ENCODE results near the gene KIAA1217. TPM values are rescaled to one million over a fixed set of nuclear protein-coding genes. Genes with fewer than 3 reads are reported as not detected.

KIAA1217 gene
- total and polyA plus RNA-seq, 2 of the 8 experiments (the other 6 are each of a cell fraction or from before 2014, with no cell fraction given) = 4.5 to 15.6 TPM

GRCh38 chr10:24456322-24456721 is 247.4 kb downstream of the KIAA1217 start:
- H3K4ac ChIP-seq (replicated peaks; ENCODE audit: insufficient read length, low read depth, low read length) = no peak overlapping the region
- H3K79me1 ChIP-seq (ENCODE audit: low read depth, low read length) = no peaks in the 10 kb centered on the region
- peaks cover 0 to 3% of the 10 kb centered on the region in 2 experiments for H4K20me1 ChIP-seq (replicated peaks in 1 of 2; ENCODE audit: control insufficient read depth in 1 of 2, insufficient read depth in 2 of 2, low read length in 2 of 2)
- H3K9ac ChIP-seq (replicated peaks in 1 of 4; ENCODE audit: extremely low read depth in 1 of 4, low read depth in 3 of 4, low read length in 3 of 4) = no peak overlapping the region
- peaks cover 0 to 9% (median 3%) of the 10 kb centered on the region in 4 experiments; a peak in 4 of 7 replicates for H3K4me1 ChIP-seq (replicated peaks in 1 of 4; ENCODE audit: control insufficient read depth in 3 of 4, insufficient read depth in 4 of 4, low read length in 3 of 4)
- no peak overlapping the region for H3K23ac ChIP-seq (ENCODE audit: insufficient read length)
- H2AK5ac ChIP-seq (ENCODE audit: low read depth, low read length) = no peak overlapping the region
- no peaks in the 10 kb centered on the region for H3K9me3 ChIP-seq (ENCODE audit: insufficient read depth in 2 of 2, low read depth in 1 of 2, low read length in 1 of 2)
- no peaks in the 10 kb centered on the region for H3K79me2 ChIP-seq (ENCODE audit: control insufficient read depth in 1 of 2, insufficient read depth in 2 of 2, low read length in 2 of 2)
- H3K36me3 ChIP-seq (ENCODE audit: control insufficient read depth in 2 of 4, insufficient read depth in 4 of 4, low read length in 3 of 4) = no peaks in the 10 kb centered on the region
- no peak overlapping the region for H3K18ac ChIP-seq (ENCODE audit: extremely low read depth, low read length)
- no peak overlapping the region for H4K5ac ChIP-seq (ENCODE audit: insufficient read length, low read depth, low read length)
- no peak overlapping the region for H3K4me3 ChIP-seq (ENCODE audit: extremely low read depth in 1 of 4, insufficient read depth in 2 of 4, low read depth in 3 of 4, low read length in 4 of 4)
- DNase-seq (ENCODE audit: low read depth in 1 of 2, low spot score in 2 of 2) (no peak), FAIRE-seq (no peak)
- ChIA-PET POLR2A (ENCODE audit: partially characterized antibody) (no interaction called here), CTCF (ENCODE audit: partially characterized antibody) (interaction anchor here (1.5 kb wide), 1 partner anchor 39 kb away, joined by 4 read pairs; no protein-coding TSS in a partner anchor)
- H3K4me2 ChIP-seq (ENCODE audit: insufficient read depth in 1 of 2, low read depth in 2 of 2, low read length in 2 of 2) = no peak overlapping the region
- H3K27me3 ChIP-seq (replicated peaks in 1 of 4; ENCODE audit: control insufficient read depth in 3 of 4, extremely low read depth in 1 of 4, insufficient read depth in 3 of 4, low read length in 3 of 4) = no peaks in the 10 kb centered on the region
- H2AFZ ChIP-seq (ENCODE audit: low read length) = no peak overlapping the region
- H2BK20ac ChIP-seq (ENCODE audit: low read length) = no peak overlapping the region
- no peak overlapping the region for H2BK5ac ChIP-seq (ENCODE audit: low read depth, low read length)
- no peak overlapping the region for H2BK12ac ChIP-seq (ENCODE audit: low read depth, low read length)
- H2BK120ac ChIP-seq (replicated peaks; ENCODE audit: low read depth, low read length) = no peak overlapping the region
- no peak overlapping the region for H3K27ac ChIP-seq (ENCODE audit: low read depth, low read length)
- H4K8ac ChIP-seq (ENCODE audit: extremely low read depth, insufficient read depth, low read length) = no peak overlapping the region
- WGBS, 2 experiments (ENCODE audit: extremely low coverage in 1 of 2, insufficient coverage in 1 of 2, insufficient read length in 1 of 2, insufficient replicate concordance in 2 of 2, low coverage in 1 of 2, low lambda C conversion rate in 2 of 2, missing lambda C conversion rate in 1 of 2) = 86% methylated on average over 4 of the region's 4 CpGs; no CpG with 5 or more reads in 1 of the 2 experiments
- no peak overlapping the region for H4K91ac ChIP-seq (replicated peaks; ENCODE audit: insufficient read length, low read length)
- no peak overlapping the region for H2BK15ac ChIP-seq (ENCODE audit: low read length)
- no peak overlapping the region for H3K56ac ChIP-seq (replicated peaks; ENCODE audit: insufficient read length, low read depth, low read length)
- no peak overlapping the region for H3K14ac ChIP-seq (ENCODE audit: insufficient read length)
- no peaks in the 10 kb centered on the region for H3K23me2 ChIP-seq (ENCODE audit: low read depth, low read length)
- no peak for TF ChIP-seq GABPA (IDR thresholded peaks at IDR 0.05; ENCODE audit: borderline replicate concordance, insufficient read depth, low read length)
- TF ChIP-seq, protein P1, sequence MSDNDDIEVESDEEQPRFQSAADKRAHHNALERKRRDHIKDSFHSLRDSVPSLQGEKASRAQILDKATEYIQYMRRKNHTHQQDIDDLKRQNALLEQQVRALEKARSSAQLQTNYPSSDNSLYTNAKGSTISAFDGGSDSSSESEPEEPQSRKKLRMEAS (IDR thresholded peaks at IDR 0.05) = no peak
- no peak for TF ChIP-seq RFX5 (IDR thresholded peaks at IDR 0.05; ENCODE audit: borderline replicate concordance, low read depth, low read length)
- TF ChIP-seq EZH2 (IDR thresholded peaks at IDR 0.05; ENCODE audit: low read depth, low read length, severe bottlenecking) = no peak
- TF ChIP-seq SP1 (IDR thresholded peaks at IDR 0.05; ENCODE audit: low read depth, low read length) = no peak
- TF ChIP-seq EP300 (IDR thresholded peaks at IDR 0.05; ENCODE audit: borderline replicate concordance in 1 of 2, low read depth in 2 of 2, low read length in 2 of 2) = no peak
- no peak for TF ChIP-seq NANOG (IDR thresholded peaks at IDR 0.05; ENCODE audit: insufficient read depth, low read depth, low read length, poor library complexity, severe bottlenecking)
- no peak for TF ChIP-seq EGR1 (IDR thresholded peaks at IDR 0.05; ENCODE audit: borderline replicate concordance, low read depth, low read length)
- TF ChIP-seq CHD2 (IDR thresholded peaks at IDR 0.05; ENCODE audit: low read length) = no peak
- TF ChIP-seq, protein P2, sequence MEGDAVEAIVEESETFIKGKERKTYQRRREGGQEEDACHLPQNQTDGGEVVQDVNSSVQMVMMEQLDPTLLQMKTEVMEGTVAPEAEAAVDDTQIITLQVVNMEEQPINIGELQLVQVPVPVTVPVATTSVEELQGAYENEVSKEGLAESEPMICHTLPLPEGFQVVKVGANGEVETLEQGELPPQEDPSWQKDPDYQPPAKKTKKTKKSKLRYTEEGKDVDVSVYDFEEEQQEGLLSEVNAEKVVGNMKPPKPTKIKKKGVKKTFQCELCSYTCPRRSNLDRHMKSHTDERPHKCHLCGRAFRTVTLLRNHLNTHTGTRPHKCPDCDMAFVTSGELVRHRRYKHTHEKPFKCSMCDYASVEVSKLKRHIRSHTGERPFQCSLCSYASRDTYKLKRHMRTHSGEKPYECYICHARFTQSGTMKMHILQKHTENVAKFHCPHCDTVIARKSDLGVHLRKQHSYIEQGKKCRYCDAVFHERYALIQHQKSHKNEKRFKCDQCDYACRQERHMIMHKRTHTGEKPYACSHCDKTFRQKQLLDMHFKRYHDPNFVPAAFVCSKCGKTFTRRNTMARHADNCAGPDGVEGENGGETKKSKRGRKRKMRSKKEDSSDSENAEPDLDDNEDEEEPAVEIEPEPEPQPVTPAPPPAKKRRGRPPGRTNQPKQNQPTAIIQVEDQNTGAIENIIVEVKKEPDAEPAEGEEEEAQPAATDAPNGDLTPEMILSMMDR (IDR thresholded peaks at IDR 0.05; ENCODE audit: control extremely low read depth in 1 of 3, insufficient read depth in 1 of 3, low read depth in 1 of 3, low read length in 3 of 3) = no peak
- TF ChIP-seq RAD21 (IDR thresholded peaks at IDR 0.05 in 1 of 2, conservative IDR thresholded peaks at IDR 0.05 in 1 of 2; ENCODE audit: low read depth in 2 of 2, low read length in 2 of 2) = no peak

All from H1 (cell line).